ENCODE results near the gene RB1.

The RB1 gene

DNA sequence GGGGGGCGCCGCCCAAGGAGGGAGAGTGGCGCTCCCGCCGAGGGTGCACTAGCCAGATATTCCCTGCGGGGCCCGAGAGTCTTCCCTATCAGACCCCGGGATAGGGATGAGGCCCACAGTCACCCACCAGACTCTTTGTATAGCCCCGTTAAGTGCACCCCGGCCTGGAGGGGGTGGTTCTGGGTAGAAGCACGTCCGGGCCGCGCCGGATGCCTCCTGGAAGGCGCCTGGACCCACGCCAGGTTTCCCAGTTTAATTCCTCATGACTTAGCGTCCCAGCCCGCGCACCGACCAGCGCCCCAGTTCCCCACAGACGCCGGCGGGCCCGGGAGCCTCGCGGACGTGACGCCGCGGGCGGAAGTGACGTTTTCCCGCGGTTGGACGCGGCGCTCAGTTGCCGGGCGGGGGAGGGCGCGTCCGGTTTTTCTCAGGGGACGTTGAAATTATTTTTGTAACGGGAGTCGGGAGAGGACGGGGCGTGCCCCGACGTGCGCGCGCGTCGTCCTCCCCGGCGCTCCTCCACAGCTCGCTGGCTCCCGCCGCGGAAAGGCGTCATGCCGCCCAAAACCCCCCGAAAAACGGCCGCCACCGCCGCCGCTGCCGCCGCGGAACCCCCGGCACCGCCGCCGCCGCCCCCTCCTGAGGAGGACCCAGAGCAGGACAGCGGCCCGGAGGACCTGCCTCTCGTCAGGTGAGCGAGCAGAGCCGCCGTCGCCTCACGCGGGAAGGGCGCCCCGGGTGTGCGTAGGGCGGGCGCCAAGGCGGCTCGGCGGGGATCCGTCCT lies at the start of gene RB1:
Gene RB1, plus strand, starts transcription at position 393 of the 784 bp plus-strand sequence. Its CDS starts 162 bp downstream, at position 555.
- no peak for TF ChIP-seq GATA2 (IDR thresholded peaks at IDR 0.05; ENCODE audit: low read depth, low read length)

DNA sequence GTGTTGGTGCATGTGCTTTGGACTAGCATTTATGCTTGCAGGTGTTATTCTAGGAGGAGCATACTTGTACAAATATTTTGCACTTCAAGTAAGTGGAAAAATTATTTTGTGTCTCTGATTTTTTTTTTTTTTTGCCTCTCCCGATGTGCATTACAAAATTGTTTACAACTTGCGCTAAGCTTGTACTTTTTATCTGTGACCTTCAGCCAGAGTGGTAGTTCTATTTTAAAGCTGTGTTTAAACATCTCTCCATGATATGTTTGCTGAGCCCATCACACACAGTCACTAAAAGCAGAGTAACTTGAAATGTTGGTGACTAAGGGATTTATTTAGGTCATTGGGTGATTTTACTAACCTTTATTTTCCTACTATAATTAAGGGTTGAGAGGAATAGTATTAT lies 49.7 kb upstream of the RB1 start:
- TF ChIP-seq GATA3 (IDR thresholded peaks at IDR 0.05; ENCODE audit: low read depth, low read length) (no peak), GATA2 (IDR thresholded peaks at IDR 0.05; ENCODE audit: low read depth, low read length) (no peak)

DNA sequence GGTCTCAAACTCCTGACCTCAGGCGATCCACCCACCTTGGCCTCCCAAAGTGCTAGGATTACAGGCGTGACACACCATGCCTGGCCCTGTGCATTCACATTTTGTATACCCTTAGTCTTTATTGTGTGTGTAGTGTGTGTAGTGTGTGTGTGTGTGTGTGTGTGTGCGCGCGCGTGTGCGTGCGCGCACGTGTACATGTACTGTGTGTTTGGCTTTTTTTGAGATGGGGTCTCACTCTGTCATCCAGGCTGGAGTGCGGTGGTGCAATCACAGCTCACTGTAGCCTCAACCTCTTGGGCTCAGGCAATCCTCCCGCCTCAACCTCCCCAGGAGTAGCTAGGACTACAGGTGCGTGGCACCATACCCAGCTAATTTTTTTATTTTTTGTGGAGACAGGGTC lies 48.5 kb upstream of the RB1 start:
- TF ChIP-seq GATA3 (IDR thresholded peaks at IDR 0.05; ENCODE audit: low read depth, low read length): no peak
- no peak for TF ChIP-seq GATA2 (IDR thresholded peaks at IDR 0.05; ENCODE audit: low read depth, low read length)

DNA sequence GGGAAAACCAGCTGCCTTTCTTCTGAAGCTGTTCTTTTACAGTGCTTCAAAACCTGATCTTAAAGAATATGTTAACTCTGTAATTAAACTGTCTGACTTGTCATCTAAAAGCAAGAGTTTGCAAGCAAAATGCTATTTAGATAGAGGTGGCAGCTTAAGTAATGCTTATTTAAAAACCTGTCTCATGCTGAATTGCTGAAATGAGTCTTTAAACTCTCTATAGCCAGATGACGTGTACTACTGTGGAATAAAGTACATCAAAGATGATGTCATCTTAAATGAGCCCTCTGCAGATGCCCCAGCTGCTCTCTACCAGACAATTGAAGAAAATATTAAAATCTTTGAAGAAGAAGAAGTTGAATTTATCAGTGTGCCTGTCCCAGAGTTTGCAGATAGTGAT lies 47.6 kb upstream of the RB1 start:
- TF ChIP-seq GATA2 (IDR thresholded peaks at IDR 0.05; ENCODE audit: low read depth, low read length) (no peak), GATA3 (IDR thresholded peaks at IDR 0.05; ENCODE audit: low read depth, low read length) (no peak)

DNA sequence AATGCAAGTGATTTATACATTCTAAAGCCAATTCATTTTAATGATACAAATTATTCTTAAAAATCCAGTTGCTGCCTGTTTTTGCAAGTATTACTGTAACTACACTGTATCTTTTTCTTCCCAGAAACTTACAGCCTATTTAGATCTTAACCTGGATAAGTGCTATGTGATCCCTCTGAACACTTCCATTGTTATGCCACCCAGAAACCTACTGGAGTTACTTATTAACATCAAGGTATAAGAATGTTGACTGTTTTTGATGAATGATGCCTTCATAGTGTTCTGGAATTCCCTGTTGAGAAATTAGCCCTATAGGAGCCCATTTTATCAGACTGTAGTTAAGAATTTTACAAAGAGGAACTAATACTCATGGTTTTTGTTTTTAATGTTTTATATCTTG lies 45.5 kb upstream of the RB1 start:
- TF ChIP-seq GATA2 (IDR thresholded peaks at IDR 0.05; ENCODE audit: low read depth, low read length) (no peak), GATA3 (IDR thresholded peaks at IDR 0.05; ENCODE audit: low read depth, low read length) (no peak)

DNA sequence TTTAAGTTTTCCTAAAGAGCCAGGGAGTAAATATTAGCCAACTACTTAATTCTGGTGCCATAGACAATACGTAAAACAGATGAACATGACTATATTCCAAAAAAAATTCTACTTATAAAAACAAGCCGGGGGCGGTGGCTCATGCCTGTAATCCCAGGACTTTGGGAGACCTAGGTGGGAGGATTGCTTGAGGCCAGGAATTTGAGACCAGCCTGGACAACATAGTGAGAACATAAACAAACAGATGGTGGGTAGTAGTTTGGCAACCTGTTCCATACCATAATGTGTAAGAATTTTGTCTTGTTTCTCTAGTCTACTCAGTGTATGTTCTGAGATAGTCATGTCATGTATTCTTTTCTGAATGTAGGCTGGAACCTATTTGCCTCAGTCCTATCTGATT lies 45.1 kb upstream of the RB1 start:
- TF ChIP-seq GATA2 (IDR thresholded peaks at IDR 0.05; ENCODE audit: low read depth, low read length): no peak
- no peak for TF ChIP-seq GATA3 (IDR thresholded peaks at IDR 0.05; ENCODE audit: low read depth, low read length)

DNA sequence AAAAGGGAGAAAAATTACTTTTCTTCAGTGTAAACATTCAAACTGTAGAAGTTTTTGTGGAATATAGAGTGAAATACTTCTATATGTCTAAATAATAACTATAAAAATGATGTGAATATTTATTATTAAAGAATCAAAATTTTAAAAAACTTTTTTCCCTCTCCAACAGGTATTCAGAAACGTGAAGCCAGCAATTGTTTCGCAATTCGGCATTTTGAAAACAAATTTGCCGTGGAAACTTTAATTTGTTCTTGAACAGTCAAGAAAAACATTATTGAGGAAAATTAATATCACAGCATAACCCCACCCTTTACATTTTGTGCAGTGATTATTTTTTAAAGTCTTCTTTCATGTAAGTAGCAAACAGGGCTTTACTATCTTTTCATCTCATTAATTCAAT lies 42.6 kb upstream of the RB1 start:
- TF ChIP-seq GATA3 (IDR thresholded peaks at IDR 0.05; ENCODE audit: low read depth, low read length): no peak
- no peak for TF ChIP-seq GATA2 (IDR thresholded peaks at IDR 0.05; ENCODE audit: low read depth, low read length)

DNA sequence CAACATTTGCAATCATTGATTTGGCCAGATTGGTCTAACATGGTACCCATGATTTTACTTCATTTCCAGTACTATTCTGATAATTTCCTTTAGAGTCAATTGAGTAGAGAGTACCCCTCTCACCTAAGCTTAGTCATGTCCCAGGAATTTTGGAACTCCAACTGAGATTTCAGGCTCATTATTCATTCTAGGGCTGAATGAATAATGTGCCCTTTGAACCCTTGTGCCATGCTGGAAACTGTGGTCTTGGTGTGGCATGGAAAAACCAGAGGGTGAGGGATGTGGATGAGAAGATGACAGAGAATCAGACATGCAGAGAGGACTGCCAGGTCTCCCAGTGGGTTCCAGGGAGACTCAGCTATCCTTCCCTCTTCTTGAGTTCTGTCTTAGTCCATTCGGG lies 40.4 kb upstream of the RB1 start:
- TF ChIP-seq GATA3 (IDR thresholded peaks at IDR 0.05; ENCODE audit: low read depth, low read length) (no peak), GATA2 (IDR thresholded peaks at IDR 0.05; ENCODE audit: low read depth, low read length) (no peak)

DNA sequence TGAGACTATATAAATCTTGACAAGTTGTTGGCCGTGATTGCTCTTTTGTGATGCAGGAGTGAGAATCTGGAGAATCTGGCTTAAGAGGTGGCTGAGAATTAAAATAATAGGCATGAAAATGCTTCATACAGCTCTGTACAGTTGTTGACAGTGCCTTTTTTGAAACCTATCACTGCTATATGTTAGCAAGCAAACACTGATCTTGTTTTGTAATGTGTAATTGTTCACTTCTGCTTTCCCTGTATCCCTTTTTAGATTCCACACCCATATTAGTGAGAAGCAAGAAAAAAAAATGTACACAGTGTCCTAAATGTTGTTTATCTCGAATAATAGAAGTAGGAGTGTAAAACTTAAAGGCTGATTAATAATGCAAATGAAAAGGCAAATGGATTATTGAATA lies 39.5 kb upstream of the RB1 start:
- TF ChIP-seq GATA2 (IDR thresholded peaks at IDR 0.05; ENCODE audit: low read depth, low read length) (no peak), GATA3 (IDR thresholded peaks at IDR 0.05; ENCODE audit: low read depth, low read length) (no peak)

DNA sequence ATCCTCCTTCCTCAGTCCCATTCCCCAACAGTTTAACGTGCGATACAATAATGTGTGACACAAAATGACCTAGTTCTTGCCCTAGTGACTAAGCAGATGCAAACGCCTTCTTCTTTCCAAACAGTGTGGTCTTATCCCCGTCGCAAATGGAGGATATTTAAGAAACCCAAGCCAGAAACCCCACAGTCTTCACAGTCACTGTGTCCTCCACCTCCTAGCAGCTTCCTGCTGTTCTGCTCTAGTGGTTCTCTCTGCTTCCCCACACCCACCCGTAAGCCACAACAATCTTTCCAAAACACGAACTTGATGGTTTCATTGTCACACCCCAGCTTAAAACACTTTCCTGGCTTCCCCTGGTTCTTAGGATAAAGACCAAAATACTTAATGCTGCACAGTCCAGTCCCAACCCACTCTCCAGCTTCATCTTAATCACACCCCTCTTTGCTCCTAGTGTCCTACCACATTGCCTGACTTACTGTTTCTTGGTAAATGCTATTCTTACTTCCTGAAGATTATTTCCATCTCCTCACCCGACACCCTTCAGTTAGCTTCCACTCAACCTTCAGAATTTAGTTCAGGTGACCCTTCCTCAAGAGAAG lies 38.2 kb upstream of the RB1 start:
- no peak for TF ChIP-seq GATA2 (IDR thresholded peaks at IDR 0.05; ENCODE audit: low read depth, low read length)
- no peak for TF ChIP-seq GATA3 (IDR thresholded peaks at IDR 0.05; ENCODE audit: low read depth, low read length)

DNA sequence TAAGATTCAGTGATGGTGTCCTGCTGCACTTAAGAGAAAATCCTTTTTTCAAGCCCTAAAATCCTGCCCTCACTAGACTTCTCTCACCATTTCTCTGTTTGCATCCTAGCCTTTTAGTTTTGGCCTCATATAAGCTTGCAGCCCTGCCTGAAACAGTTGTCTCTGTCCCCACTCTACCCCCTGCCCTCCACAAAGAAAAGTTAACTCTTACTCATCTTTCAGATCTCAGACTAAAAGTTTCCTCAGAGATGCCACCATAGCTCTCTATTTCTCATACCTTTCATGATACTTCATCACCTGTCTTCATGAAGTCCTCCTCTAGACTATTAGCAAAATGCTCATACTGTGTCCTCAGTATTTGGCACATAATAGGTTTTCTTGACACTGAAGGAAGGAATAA lies 37.4 kb upstream of the RB1 start:
- TF ChIP-seq GATA3 (IDR thresholded peaks at IDR 0.05; ENCODE audit: low read depth, low read length) (no peak), GATA2 (IDR thresholded peaks at IDR 0.05; ENCODE audit: low read depth, low read length) (no peak)

DNA sequence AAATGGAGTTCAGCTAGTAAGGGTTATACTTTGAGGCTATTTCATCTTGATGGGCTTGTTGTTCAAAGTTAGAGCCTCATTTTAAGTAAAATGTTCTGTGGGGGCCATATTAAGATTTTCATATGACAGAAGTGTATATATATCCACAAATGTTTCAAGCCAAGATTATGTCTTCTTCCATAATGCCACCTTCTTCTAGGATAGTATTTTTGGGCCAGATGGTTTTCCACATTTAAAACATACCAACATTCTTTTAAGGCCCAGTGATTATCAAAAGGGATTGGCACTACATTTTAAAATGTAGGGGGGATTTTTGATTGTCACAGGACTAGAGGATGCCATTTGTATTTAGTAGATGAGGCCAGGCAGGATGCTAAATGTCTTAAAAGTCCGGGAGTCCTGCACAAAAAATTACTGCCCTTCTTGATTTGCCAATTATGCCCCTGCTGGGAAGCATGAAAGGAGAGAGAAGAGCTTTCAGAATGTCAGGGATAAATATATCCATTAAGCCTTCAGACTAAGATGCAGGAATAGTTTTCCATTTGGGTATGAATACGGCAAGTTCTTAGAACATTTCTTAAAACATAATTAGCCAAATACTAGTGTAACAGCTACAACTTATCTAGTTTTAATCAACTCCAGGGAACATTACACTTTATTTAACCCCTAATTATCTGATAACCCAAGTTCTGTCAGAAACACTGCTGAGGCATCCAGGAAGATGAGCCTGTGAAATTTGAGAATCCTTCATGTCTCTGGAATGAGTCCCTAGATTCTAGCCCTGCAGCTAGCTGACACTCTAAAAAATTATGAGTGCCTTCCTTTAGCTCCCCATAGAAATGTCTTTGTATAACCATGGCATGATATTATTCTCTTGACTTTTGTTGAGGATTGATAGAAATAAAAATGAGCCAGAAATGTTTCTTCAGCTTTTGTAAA lies 36.6 kb upstream of the RB1 start:
- no peak for TF ChIP-seq GATA2 (IDR thresholded peaks at IDR 0.05; ENCODE audit: low read depth, low read length)
- no peak for TF ChIP-seq GATA3 (IDR thresholded peaks at IDR 0.05; ENCODE audit: low read depth, low read length)

DNA sequence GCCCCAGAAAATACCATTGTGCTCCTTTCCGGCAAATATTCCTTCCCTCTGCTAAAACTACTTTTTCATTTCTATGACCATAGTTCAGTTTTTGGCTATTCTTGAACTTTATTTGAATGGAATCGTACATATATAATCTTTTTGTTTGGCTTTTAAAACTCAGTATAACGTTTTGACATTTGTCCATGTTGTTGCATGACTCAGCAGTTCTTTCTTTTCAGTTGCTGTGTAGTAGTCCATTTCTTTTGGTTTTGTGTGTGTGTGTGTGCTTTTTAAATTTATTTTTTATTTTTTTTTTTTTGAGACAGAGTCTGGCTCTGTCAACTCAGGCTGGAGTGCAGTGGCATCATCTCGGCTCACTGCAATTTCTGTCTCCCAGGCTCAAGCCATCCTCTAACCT lies 35.5 kb upstream of the RB1 start:
- TF ChIP-seq GATA2 (IDR thresholded peaks at IDR 0.05; ENCODE audit: low read depth, low read length) (no peak), GATA3 (IDR thresholded peaks at IDR 0.05; ENCODE audit: low read depth, low read length) (no peak)

DNA sequence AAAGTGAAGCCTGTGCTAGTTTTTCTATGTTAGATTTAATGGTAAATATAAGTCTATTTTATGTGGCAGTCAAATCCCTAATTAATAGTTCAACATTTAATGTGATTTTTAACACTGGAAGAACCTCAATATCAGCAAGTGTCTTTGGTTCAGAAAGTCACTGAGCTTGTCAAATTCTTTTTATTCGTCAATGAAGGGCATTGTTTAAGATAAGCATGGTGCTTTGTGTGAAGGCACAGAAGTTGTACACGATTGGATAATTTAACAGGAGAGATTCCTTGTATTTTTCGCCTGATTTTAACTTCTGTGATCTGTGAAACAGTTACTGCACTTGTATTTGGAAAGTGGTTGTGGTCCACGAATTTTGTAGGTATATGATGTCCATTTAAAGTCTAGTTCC lies 30.2 kb upstream of the RB1 start:
- TF ChIP-seq GATA3 (IDR thresholded peaks at IDR 0.05; ENCODE audit: low read depth, low read length) (no peak), GATA2 (IDR thresholded peaks at IDR 0.05; ENCODE audit: low read depth, low read length) (no peak)
